HG03103 (cell line): ENCODE results near the gene JMJD4.

ENCODE experiments used
- ATAC-seq: cut with Tn5 transposase; IDR thresholded peaks from one replicate; pipeline ENCODE4 v1.9.1; 2021; ENCODE audit warnings: low read depth; ENCODE audit not compliant: unreplicated experiment

The JMJD4 gene, protein sequence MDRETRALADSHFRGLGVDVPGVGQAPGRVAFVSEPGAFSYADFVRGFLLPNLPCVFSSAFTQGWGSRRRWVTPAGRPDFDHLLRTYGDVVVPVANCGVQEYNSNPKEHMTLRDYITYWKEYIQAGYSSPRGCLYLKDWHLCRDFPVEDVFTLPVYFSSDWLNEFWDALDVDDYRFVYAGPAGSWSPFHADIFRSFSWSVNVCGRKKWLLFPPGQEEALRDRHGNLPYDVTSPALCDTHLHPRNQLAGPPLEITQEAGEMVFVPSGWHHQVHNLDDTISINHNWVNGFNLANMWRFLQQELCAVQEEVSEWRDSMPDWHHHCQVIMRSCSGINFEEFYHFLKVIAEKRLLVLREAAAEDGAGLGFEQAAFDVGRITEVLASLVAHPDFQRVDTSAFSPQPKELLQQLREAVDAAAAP

DNA sequence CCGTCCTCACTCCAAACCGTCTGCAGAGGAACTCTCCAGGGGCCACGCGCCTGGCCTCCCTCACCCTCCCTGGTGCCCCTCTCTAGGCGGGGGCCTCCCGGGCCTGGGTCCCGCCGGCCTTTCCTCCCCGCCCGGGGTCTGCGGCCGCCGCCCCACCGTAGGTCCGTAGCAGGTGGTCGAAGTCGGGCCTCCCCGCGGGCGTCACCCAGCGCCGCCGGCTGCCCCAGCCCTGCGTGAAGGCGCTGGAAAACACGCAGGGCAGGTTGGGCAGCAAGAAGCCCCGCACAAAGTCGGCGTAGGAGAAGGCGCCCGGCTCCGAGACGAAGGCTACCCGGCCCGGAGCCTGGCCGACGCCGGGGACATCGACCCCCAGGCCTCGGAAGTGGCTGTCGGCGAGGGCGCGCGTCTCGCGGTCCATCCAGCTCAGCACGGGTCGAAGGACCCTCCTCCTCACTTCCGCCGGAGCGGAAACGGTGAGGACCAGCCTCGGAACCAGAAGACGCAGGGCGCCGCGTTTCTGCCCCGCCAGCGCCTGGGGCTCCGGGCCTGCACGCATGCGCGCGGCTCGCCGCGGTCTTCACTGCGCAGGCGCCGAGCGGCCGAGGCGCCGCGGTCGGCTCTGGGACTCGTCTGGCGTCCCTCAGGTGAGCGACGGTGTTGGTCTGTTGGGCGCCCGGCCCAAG, at the start of gene JMJD4, which contains the start of gene SNAP47:
Gene JMJD4, minus strand, starts transcription at position 447 of the 683 bp plus-strand sequence. Its CDS starts 29 bp downstream, at position 418.
Gene SNAP47, plus strand, starts transcription at position 580 of the 683 bp plus-strand sequence. CDS start 12,302 bp downstream, outside the sequence.
- ATAC-seq: peak; percentile 90

DNA sequence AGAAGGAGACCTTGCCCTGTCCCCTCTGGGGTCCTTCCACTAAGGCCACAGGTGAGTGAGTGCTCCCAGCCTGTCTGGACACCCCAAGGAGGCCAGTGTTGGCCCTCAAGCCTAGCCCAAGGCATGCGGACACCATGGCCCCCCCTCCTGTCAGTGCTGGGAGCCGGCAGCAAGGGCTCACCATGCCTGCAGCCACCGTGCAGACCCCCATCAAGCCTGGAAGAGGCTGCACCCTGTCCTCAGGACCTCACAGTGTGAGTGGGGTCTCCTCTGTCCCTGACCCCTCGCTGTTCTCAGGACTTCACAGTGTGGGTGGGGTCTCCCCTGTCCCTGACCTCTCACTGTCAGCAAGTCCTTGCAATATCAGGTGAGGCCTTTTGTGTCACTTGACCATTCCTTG, 47.1 kb upstream of the JMJD4 start:
- no peak for ATAC-seq

- ATAC-seq: no peak
These were observed 46.3 kb upstream of the JMJD4 start for GRCh38 chr1:227781314-227781930.

GRCh38 chr1:227780101-227781044, 45.3 kb upstream of the JMJD4 start:
- no peak for ATAC-seq

DNA sequence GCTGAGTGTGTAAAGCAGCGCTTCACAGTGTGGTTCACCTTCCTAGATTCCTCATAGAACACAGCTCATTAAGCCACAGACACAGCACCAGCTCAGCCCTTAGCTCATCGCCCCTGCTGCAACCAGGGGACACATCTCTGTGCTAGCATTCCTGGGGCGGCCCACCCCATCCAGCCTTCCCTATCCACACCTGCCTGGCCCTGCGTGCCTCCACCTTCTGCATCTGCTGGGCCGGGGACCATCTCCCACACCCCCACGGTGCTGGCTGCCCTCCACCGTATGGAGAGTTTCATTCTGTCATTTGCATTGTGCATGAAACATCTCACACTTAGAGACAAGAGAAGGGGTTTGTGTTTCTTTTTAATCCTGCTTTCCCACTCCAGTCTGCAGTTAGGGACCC, 44.6 kb upstream of the JMJD4 start:
- no peak for ATAC-seq

GRCh38 chr1:227779021-227779441, 43.9 kb upstream of the JMJD4 start:
- ATAC-seq: no peak

DNA sequence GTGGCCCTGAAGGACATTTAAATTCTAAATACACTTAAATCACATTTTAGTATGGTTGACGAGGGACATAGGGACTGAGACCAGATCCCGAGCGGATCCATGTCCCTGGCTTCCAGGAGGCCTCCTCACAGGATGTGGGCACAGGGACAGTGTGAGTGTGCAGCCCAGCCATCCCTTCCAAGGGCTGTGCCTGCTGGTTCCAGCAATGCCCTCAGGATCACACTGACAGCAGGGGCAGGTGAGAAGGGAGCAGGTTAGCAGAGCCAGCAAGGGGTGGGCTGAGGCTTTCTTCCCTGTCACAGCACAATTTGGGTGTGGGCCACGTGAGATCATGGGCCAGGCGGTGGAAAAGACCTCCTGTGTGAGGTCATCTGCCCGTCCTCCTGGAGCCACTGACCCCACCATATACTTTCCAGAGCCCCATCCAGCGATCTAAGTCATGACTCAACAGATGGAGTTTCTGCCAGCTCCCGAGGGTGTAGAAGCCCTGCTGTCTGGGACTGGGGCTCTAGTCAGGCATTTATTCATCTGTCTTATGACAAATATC, 43.4 kb upstream of the JMJD4 start:
- no peak for ATAC-seq

GRCh38 chr1:227777646-227778045, 42.5 kb upstream of the JMJD4 start:
- no peak for ATAC-seq

DNA sequence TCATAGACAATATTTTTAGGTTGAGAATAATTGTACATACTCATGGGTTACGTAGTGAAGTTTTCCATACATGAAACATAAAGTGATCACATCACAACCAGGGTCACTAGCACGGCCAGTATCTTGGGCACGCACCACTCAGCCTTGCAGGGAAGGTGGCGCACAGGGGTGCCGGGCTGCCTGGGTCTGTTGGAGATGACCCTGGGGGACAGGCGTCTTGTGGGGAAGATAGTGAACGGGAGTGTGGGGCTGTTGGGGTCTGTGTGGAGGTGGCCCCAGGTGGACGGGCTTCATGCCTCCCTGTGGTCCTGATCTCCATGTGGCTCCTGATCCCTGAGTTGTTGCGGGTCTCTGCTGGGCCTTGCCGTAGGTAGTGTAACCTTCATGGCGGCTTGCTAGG, 42.1 kb upstream of the JMJD4 start:
- no peak for ATAC-seq

- ATAC-seq: no peak
These were observed 41.2 kb upstream of the JMJD4 start for GRCh38 chr1:227776331-227776771.

- no peak for ATAC-seq
These were observed 40.7 kb upstream of the JMJD4 start for GRCh38 chr1:227775841-227776240.

DNA sequence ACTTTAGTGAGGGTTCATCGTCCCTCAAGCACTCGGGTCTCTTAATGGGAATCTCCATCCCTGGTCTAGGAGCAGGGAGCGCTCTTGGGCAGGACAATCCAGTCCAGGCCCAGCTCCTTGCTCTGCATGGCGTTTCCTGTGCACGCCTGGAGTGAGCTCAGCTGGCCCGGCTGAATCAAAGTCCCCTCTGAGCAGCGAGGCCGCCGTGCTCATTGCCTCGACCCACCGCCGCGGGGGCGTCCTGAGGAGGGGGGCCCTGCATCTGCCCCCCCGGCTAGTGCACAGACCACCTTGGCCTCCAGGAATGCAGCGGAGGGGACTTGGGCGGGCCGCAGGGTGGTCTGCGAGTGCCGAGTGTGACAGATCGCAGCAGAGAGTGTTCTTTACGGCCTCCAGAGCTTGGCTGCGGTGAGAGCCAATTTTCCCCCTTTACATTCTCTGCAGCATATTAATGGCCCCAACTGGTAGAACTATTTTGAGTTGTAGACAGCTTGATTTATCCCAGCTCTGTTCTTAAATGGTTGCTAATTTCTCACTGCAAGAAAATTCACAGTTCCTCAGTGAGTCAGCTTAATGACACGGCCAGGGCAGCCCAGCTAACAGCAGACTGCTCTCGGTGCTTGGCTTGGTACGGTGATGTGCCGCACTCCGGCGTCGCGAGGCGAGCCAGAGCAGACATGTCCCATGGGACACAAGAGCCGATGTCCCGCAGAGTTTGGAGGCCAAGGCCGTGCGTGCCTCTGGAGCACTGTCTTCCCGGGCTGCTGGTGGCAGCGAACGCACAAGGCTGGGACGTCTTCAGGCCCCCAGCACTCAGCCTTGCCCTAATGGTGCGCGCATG, 39.9 kb upstream of the JMJD4 start:
- ATAC-seq: no peak

DNA sequence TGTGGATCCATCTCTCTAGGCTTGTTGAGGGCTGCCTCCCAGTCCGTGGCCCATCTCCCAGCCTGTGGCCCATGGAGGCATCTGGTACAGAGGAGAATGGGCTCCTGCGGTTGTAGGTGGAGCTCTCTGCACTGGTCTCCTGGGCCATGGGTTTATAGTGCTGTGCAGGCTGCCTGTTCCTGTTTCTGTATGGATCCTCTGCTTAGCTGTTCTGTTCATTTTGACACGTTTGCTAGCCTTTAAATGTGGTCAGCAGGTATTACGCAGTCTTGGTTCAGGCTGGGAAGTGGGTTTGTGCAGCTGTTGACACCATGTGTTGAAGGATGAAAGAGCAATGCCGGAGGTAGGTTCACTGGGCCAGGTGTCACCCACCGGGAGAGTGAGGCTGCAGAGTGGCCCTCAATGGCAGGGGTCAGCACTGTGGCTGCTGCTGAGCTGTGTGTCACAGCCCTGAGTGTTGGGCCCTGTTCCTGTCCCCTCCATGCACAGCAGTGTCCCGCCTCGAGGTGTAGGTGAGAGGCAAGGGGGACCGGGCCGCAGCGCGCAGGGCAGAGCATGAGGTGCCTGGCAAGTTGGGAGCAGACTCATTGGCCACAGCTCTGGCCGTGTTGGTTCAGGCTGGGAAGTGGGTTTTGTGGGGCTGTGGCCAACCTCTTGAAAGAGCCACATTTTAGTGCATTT, 39.1 kb upstream of the JMJD4 start:
- no peak for ATAC-seq

GRCh38 chr1:227773558-227773957, 38.5 kb upstream of the JMJD4 start:
- ATAC-seq: no peak

DNA sequence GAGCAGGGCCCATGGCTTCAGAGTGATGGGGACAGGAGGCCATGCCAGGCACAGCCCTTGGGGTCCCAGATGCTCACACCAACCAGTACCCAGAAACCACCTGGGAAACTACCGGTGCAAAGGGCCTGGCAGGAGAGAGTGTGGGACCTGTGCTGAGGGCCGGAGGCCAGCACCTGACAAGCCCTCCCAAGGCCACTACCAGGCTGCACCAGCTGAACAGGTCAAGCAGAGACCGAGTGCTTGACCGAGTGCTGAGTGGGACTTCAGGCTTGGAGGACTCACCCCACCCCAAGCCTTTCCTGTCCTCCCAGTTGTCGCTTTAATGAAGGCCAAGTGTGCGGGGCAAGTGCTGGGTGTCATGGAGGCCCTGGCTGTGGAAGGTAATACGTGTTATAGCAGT, 36.7 kb upstream of the JMJD4 start:
- no peak for ATAC-seq

GRCh38 chr1:227771326-227771725, 36.2 kb upstream of the JMJD4 start:
- no peak for ATAC-seq

DNA sequence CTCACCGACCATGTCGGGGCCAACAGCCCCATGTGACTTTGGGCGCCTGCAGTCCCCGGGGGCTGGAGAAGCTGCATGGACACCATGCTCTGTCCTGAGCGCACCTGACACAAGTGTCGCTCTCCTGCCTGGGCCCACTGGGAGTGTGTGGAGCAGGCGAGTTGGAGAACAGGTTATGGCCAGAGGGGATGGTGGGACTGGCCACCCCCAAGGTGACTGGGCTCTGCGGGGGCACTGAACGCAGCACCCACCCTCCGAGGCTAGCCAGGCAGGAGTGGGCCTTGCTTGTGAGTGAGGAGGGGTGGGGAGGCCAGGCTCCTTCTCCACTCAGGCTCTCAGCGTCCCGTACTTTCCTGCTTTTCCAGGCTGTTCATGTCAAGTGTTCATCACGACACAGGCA, 35.7 kb upstream of the JMJD4 start:
- no peak for ATAC-seq

DNA sequence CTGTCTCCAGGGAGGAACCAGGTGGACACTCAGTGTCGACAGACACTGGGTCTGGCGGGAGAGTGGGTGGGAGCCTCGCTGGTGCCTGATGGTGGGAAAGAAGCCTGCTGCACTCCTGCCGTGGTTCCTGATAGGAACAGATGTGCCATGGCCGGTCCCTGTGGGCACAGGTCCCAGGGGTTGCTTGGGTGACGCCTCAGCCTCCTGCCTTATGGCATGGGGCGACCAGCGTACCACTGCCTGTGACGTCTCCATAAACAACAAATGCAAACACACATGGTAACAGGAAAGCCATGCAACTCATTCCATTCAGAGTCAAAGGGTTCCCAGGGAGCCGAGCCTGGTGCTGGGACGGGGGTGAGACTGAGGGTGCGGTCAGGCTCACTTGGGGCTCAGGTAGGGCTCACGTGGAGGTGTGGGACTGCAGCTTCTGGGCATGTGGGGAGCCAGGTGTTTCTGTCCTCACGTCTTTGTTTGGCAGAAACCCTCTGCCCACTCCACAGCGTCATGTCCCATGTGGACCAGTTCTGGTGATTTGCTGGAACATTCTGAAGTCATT, 34.9 kb upstream of the JMJD4 start:
- no peak for ATAC-seq
